ENCODE data around the gene SLC30A3. TPM values are rescaled to one million over a fixed set of nuclear protein-coding genes. Genes with fewer than 3 reads are reported as not detected.

Gene SLC30A3
- total and polyA plus RNA-seq, 10 of the 15 experiments (the other 5 are each of a cell fraction or from before 2014, with no cell fraction given) = 0.23 TPM; not detected in 9

DNA sequence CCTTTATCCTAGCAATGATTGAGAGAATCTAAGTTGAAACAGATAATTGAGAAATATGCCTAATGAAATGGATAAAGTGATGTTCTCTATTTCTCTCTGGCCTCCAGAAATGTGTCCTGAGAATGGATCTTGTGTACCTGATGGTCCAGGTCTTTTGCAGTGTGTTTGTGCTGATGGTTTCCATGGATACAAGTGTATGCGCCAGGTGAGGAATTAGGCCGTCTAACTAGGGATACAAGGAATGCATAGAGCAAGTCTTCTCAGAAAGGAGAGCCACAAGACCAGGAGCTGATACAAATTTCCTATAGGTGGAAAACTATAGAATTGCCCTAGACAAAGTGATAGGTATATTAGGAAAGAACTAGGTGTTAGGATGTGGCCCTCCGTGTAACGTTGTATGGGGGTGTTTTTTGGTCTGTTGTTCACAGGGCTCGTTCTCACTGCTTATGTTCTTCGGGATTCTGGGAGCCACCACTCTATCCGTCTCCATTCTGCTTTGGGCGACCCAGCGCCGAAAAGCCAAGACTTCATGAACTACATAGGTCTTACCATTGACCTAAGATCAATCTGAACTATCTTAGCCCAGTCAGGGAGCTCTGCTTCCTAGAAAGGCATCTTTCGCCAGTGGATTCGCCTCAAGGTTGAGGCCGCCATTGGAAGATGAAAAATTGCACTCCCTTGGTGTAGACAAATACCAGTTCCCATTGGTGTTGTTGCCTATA, 46.3 kb downstream of the SLC30A3 start:
- Histone ChIP-seq H3K4me1 (ENCODE audit: control insufficient read depth, insufficient read depth, low read length) (peaks cover 3% of the 10 kb centered on the region; the same call in 1 of the 2 replicates), H3K4me3 (no peak overlapping the region; the same call in 1 of the 2 replicates), H2AFZ (ENCODE audit: control insufficient read depth, low read depth, low read length) (peak overlapping the region; percentile 79), H3K27ac (ENCODE audit: control insufficient read depth, insufficient read depth) (peak overlapping the region; percentile 21; the same call in 1 of the 2 replicates), H3K27me3 (replicated peaks in 1 of 2; ENCODE audit: control insufficient read depth in 2 of 2, insufficient read depth in 2 of 2, low read length in 1 of 2) (no peaks in the 10 kb centered on the region), H3K36me3 (ENCODE audit: control insufficient read depth in 2 of 2, insufficient read depth in 2 of 2, low read length in 1 of 2) (peaks cover 0 to 5% of the 10 kb centered on the region in 2 experiments; a peak in 3 of 4 replicates), H4K20me1 (ENCODE audit: control insufficient read depth, insufficient read depth) (no peaks in the 10 kb centered on the region), H3K4me2 (ENCODE audit: control insufficient read depth, insufficient read depth) (peak overlapping the region; percentile 97), H3K9me3 (replicated peaks; ENCODE audit: control insufficient read depth, insufficient read depth, low read length) (no peaks in the 10 kb centered on the region), H3K9ac (ENCODE audit: control insufficient read depth, insufficient read depth, low read length) (peak overlapping the region; percentile 93; the same call in 1 of the 2 replicates), H3K79me2 (ENCODE audit: control insufficient read depth, insufficient read depth, low read length) (peaks cover 37% of the 10 kb centered on the region)
- WGBS (ENCODE audit: insufficient coverage, insufficient replicate concordance, low lambda C conversion rate, missing lambda C conversion rate) = 69% methylated on average over 13 of the region's 13 CpGs
- ChIA-PET POLR2A (interaction anchor here (0.6 kb wide), 1 partner anchor 13 kb away, joined by 6 read pairs; no protein-coding TSS in a partner anchor), SMC1A (ENCODE audit: uncharacterized antibody, unreplicated experiment) (no interaction called here), CTCF (no interaction called here), RAD21 (ENCODE audit: unreplicated experiment) (no interaction called here)
- intact Hi-C loops (cut with micrococcal nuclease; ENCODE audit: unreplicated experiment) (loop anchor here (10.0 kb wide), 1 partner anchor 138 kb away; the partner anchor contains the start of gene GTF3C2), in situ Hi-C loops (cut with MboI) (no loop called here)
- BruUV-seq (replicated peaks) = no TSS peak
- DNase-seq (ENCODE audit: low read depth, low spot score) (no peak), FAIRE-seq (no peak), ATAC-seq (no peak)
- TF ChIP-seq BCL11A (IDR thresholded peaks at IDR 0.05; ENCODE audit: low read depth, low read length) (no peak), MLLT1 (IDR thresholded peaks at IDR 0.05) (0 out of 2 replicates have a peak, but pooled peaks have one; percentile 13), ZBED1 (IDR thresholded peaks at IDR 0.05; ENCODE audit: borderline replicate concordance) (0 out of 2 replicates have a peak, but pooled peaks have one; percentile 2)

- POLR2A ChIA-PET = interaction anchor here (0.6 kb wide), 1 partner anchor 80 kb away, joined by 3 read pairs; the partner anchor contains the start of gene PREB
- Histone ChIP-seq H4K20me1 (ENCODE audit: control insufficient read depth, insufficient read depth) (no peaks in the 10 kb centered on the region), H3K36me3 (ENCODE audit: control insufficient read depth in 2 of 2, insufficient read depth in 2 of 2, low read length in 1 of 2) (peaks cover 0 to 4% of the 10 kb centered on the region in 2 experiments; a peak in 2 of 4 replicates), H3K4me1 (ENCODE audit: control insufficient read depth, insufficient read depth, low read length) (peaks cover 7% of the 10 kb centered on the region; the same call in 1 of the 2 replicates), H3K27me3 (replicated peaks in 1 of 2; ENCODE audit: control insufficient read depth in 2 of 2, insufficient read depth in 2 of 2, low read length in 1 of 2) (no peaks in the 10 kb centered on the region), H3K9ac (ENCODE audit: control insufficient read depth, insufficient read depth, low read length) (no peak overlapping the region), H3K27ac (ENCODE audit: control insufficient read depth, insufficient read depth) (no peak overlapping the region), H3K9me3 (replicated peaks; ENCODE audit: control insufficient read depth, insufficient read depth, low read length) (no peaks in the 10 kb centered on the region), H2AFZ (ENCODE audit: control insufficient read depth, low read depth, low read length) (no peak overlapping the region), H3K4me2 (ENCODE audit: control insufficient read depth, insufficient read depth) (no peak overlapping the region), H3K4me3 (no peak overlapping the region), H3K79me2 (ENCODE audit: control insufficient read depth, insufficient read depth, low read length) (peaks cover 47% of the 10 kb centered on the region)
- ATAC-seq (no peak), FAIRE-seq (no peak), DNase-seq (ENCODE audit: low read depth, low spot score) (no peak)
- RAD21 ChIA-PET (ENCODE audit: unreplicated experiment) = no interaction called here
- CTCF ChIA-PET = interaction anchor here (1.3 kb wide), 1 partner anchor 45 kb away, joined by 4 read pairs; no protein-coding TSS in a partner anchor
- intact Hi-C loops (cut with micrococcal nuclease; ENCODE audit: unreplicated experiment) = loop anchor here (10.0 kb wide), 1 partner anchor 140 kb away; the partner anchor contains the start of gene GTF3C2
- WGBS (ENCODE audit: insufficient coverage, insufficient replicate concordance, low lambda C conversion rate, missing lambda C conversion rate) = 77% methylated on average over 3 of the region's 3 CpGs
- BruUV-seq (replicated peaks) = no TSS peak
- in situ Hi-C loops (cut with MboI) = no loop called here
- SMC1A ChIA-PET (ENCODE audit: uncharacterized antibody, unreplicated experiment) = interaction anchor here (1.1 kb wide), 1 partner anchor 12 kb away, joined by 3 read pairs; no protein-coding TSS in a partner anchor
- TF ChIP-seq MYC (IDR thresholded peaks at IDR 0.05; ENCODE audit: insufficient read depth, insufficient read length, insufficient replicate concordance, low read length, severe bottlenecking) (no peak), NKRF (conservative IDR thresholded peaks at IDR 0.05) (no peak), ZBTB40 (IDR thresholded peaks at IDR 0.05; ENCODE audit: borderline replicate concordance) (no peak), RAD51 (IDR thresholded peaks at IDR 0.05) (no peak)
Measured at GRCh38 chr2:27214941-27215340, 47.9 kb downstream of the SLC30A3 start.

Measured in GM12878 (cell line).